HG03457 (cell line): ENCODE results near the gene ITGBL1.
"Not testable (repeated sequence)": the region's sequence is repeated elsewhere in the genome, so short reads cannot be mapped to it uniquely, and the experiment has no call there.

Experiments
- ATAC-seq: cut with Tn5 transposase; IDR thresholded peaks from one replicate; pipeline ENCODE4 v1.9.1; 2021; ENCODE audit warnings: moderate number of reproducible peaks; ENCODE audit not compliant: unreplicated experiment

The ITGBL1 gene

DNA sequence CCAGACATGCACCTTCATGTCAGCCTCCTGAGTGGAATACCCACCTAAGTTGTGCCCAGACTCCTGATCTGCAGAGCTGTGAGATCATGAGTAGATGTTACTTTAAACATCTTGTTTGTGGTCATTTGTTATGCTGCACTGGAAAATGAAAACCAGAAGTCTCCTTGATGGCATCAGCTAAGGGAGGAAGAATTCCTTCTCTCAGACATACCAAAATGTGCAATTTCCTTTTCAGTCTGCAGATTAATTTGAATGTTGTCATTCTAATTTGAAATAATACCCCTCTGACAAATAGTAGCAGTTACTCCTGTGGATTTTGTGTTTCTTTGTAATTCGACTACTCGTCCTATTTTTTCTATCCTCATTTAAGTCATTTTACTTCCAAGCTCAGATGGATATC, 59.3 kb downstream of the ITGBL1 start:
- no peak for ATAC-seq

GRCh38 chr13:101512650-101513049, 60.2 kb downstream of the ITGBL1 start:
- no peak for ATAC-seq

DNA sequence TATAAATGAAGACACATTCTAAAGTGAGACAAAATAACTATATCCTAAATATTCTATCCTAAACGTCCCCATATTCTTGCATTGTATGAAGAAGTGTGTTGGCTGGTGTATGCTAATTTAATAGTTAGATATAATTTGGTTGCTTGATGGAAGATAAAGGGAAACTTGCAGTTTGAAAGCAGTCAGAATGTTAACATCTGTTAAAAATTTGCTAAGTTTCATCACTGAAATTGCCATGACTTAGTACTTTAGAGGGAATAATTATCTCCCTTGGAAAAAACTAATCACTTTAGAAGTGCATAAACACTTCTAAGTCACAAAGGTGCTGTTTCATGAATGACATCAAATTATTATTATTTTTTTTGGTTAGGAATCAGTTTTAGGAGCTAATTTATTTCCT, 61.6 kb downstream of the ITGBL1 start:
- ATAC-seq, result no peak

DNA sequence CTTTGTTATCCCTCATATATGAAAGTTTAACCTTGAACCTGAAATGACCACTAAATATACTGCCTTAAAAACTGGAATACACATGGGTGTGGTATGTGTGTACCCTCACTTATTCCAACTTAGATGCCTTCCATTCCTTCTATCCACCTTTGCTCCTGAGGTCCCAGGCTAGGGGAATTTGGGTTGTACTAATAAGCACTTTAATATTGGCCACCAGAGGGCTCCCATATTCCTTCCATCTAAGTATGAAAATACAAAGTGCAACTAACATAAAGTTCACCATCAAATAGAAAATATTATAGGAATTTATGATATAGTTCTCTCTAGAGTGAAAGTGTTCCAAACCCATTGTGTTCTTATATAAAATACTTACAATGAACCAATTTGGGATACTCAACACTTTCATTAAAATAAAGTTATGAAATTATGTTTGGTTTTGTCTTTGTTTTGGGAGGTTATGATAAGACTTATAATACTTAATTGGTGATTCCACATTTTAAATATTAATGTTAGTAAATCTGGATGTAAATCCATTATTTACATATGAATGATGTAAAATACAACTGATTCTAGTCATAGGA, 62.3 kb downstream of the ITGBL1 start:
- no peak for ATAC-seq

DNA sequence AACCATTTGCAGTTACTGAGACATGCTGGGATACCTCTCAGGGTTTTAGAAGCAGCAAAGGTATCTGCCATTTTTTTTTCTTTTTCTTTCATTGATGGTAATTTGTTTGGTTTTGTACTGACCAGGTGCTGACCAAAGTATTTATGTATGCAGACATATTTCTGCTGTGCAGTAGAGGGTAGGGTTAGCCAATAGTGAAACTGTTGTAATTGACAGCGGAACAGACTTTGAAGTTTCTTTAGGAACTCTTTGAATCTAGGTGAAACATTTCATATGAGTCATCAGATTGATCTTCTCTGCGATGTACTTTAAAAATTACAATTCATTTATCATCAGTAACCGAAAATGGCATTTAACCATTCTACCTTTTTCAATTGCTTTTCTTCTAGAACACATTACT, 63.0 kb downstream of the ITGBL1 start:
- no peak for ATAC-seq

- no peak for ATAC-seq
These were observed 63.8 kb downstream of the ITGBL1 start for GRCh38 chr13:101516262-101516661.

DNA sequence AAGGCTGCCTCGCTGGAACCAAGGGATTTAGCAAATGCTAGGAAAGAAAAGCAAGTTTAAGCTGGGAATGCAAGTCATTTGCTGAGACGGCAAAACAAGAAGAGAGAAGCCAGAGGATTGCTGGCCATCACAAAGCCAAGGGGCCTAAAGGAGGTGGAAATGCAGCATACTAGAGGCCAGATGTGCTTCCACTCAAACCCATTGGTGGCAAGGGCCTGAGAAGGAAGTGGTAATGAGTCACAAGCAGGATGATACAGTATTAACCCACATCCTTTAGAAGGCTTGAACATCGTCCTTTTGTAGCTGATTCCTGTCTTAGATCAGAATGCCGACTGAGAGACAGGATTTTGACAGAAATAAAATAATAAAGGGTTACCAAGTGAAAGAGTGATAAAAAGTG, 68.2 kb downstream of the ITGBL1 start:
- ATAC-seq, result peak; percentile 82

- ATAC-seq, result no peak
These were observed 68.9 kb downstream of the ITGBL1 start for GRCh38 chr13:101521371-101521770.

GRCh38 chr13:101522607-101523006, 70.1 kb downstream of the ITGBL1 start:
- ATAC-seq, result no peak

- ATAC-seq, result no peak
These were observed 71.0 kb downstream of the ITGBL1 start for GRCh38 chr13:101523154-101524131.

- ATAC-seq, result no peak
These were observed 74.7 kb downstream of the ITGBL1 start for GRCh38 chr13:101527130-101527529.

GRCh38 chr13:101529422-101529821, 76.9 kb downstream of the ITGBL1 start:
- ATAC-seq, result peak; percentile 63

GRCh38 chr13:101530293-101530692, 77.8 kb downstream of the ITGBL1 start:
- no peak for ATAC-seq

DNA sequence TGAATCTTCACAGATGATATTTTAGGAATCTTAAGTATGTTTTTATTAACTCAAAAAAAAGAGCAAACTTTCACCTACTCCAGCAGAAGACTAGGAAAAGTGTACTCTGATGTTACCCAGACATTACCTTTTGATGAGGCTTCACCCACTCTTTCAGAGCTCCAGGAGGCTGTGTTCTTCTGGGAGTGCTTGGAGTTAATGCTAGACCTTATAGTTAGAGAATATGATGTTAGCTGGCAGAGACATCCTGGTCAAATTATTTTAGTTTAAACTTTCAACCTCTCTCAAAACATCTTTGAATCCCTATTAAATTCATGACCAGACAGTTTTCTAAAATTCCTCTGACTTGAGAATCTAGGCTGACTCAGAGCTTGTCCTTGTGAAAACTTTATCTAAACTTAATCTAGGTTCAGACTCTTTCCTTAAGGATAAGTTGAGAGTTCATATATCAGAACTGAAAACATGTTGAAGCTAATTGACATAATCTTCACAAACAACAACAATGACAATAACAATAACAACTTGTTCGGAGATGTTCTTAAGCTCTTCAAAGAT, 82.8 kb downstream of the ITGBL1 start:
- no peak for ATAC-seq

DNA sequence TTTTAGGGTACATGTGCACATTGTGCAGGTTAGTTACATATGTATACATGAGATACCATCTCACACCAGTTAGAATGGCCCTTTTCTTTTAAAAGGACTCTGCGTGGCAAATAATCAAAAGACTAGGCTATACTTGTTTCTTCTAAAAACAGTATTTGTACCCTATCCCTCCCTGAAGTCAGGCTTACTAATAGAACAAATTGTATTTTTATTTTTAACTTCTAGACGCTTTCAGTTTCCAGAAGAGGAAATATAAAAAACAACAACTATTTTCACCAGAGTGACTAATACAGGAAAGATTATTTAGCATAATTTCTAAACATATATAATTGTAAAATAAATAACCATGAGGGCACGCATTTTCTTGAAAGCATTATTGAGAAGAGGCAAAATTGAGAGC, 83.6 kb downstream of the ITGBL1 start:
- no peak for ATAC-seq

GRCh38 chr13:101544544-101544943, 92.1 kb downstream of the ITGBL1 start:
- ATAC-seq, result not testable (repeated sequence)

DNA sequence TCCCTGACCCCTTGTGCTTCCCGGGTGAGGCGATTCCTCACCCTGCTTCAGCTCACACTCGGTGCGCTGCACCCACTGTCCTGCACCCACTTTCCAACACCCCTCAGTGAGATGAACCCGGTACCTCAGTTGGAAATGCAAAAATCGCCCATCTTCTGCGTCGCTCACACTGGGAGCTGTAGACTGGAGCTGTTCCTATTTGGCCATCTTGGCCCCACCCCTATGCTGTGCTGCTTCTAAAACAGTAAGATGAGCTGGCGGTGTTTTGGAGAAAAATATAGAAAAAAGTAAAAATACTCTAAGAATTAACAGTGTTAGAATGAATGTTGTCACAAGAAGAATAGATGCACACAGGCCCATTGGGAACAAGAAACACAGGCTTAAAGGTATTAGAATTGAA, 92.5 kb downstream of the ITGBL1 start:
- ATAC-seq, result no peak

DNA sequence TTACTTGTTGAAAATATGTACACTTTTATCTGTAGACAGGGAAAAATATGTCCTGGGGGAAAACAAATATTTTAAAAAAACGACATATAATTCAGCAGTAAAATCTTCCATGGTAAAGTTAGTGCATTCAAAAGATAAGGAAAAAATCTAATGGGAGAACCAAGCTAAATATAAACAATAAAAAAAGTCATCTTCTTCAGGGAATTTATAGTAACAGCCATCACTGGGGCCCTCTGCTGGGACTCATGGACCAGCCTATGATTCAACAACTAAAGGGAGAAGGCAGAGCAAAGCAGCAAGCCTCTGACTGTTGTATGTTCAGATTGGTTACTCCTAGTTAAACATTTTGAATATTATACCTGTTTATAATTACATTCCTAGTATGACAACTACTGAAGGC, 93.0 kb downstream of the ITGBL1 start:
- no peak for ATAC-seq

- ATAC-seq, result no peak
These were observed 99.8 kb downstream of the ITGBL1 start for GRCh38 chr13:101552286-101552685.

- no peak for ATAC-seq
These were observed 100.3 kb downstream of the ITGBL1 start for GRCh38 chr13:101552786-101553185.

DNA sequence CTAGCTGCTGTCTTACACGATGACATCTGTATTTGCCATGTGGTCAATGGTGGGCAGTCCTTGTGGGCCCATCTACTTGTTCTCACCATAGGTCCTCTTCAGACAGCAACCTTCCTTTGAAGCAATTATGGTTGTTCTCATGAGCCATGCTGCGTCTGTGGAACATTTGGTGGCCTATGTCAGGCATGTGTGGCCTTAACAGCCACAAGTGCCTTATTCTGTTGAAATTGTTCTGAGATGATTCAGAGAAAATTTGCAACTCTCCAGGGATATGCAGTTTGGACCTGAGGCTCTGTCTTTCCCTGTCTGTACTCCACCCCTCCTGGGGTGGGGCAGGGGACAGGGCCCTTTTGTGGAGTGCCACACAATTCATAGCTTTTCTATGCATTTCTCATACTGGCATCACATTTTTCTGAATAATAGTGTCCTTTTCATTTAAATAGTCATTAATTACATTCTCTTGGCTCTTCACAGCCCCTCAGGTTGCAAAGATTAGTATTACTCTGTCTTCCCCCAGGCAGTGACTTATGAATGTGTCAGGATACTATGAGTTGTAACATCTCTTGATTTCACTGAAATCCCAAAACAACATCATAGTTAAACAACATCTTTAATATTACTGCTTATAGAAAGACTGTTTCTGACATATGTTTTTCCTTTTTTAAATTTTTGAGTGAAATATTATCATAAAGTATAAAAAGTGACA, 102.1 kb downstream of the ITGBL1 start:
- no peak for ATAC-seq
